GM03348 (cell line): Measurements from ENCODE around the gene DOCK6.
"Not testable (repeated sequence)": the region's sequence is repeated elsewhere in the genome, so short reads cannot be mapped to it uniquely, and the experiment has no call there.

ENCODE experiments used
- DNase-seq: peaks from one replicate; pipeline ENCODE4 v3.0.0; 2012; ENCODE audit warnings: low spot score

Gene DOCK6

DNA sequence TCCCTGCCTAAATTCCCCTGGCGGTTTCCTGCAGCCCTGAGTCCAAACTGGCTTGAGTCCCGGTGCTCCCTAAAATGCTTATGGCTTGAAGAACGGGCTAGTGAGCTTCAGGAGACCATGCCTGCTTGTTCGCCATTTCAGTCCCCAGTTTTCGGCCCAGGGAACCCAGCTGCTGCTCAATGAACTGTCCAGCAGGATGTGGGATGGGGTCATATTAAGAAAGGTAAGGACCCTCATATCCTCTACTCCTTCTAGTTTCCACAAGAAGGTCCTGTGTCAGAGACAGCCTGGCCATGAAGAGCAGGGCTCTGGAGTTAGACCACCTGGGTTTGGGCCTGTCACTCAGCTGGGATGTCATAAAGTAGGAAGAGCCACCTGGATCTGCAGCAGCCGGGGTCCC, 89.7 kb downstream of the DOCK6 start:
- DNase-seq = no peak

DNA sequence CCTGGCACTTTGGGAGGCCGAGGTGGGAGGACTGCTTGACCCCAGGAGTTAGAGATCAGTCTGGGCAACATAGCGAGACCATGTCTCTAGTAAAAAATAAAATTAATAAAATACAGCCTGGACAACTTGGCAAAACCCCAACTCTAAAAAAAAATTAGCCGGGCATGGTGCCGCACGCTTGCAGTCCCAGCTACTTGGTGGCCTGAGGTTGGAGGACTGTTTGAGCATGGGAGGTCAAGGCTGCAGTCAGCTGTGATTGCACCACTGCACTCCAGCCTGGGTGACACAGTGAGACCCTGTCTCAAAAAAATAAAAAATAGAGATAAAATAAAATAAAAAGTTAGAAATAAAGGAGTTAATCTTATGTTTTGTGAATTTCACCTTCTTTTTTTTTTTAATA, 91.2 kb downstream of the DOCK6 start:
- no peak for DNase-seq

DNA sequence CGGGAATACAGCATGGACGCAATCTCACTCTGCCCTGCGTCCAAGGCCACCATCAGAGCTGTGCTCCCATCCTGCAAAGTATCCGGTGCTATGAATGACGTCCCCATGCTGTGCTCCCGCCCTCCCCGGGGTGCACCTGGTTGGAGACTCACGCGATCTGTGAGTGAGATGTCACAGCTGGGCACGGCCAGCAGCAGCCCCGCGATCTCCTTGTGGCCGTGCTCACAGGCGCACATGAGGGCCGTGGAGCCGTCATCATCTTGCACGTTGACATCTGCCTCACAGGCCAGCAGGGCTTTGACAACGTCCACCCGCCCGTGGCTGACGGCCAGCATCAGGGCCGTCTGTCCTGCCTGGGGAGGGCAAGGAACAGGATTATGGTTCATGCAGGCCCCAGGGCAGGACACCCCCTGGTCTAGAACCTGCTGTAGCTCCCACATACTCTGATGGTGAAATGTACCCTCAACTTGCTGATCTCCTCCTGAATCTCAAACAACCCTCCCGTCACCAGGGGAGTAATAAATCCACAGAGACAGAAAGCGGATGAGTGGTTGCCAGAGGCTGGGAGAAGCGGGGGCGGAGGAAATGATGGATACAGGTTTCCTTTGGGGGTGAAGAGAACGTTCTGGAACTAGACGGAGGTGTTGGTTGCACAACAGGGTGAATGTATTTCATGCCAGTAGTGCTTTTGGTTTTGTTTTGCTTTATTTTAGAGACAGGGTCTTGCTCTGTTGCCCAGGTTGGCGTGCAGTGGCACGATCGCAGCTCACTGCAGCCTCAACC, 92.2 kb downstream of the DOCK6 start:
- DNase-seq = no peak

DNA sequence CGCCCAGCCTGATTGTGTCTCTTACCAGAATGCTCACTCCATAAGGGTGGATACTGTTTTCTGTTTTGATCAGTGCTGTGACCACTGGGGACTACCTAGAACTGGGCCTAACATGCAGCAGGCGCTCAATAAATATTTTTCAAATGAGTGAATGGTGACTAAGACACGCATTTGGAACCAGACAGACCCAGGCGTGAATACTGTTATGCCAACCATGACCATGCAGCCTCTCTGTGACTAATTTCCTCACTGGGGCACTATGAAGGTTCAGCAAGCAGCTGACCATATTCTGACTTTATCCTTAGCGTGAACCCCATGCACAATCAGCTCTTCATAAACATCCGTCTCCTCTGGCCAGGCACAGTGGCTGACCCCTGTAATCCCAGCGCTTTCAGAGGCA, 93.8 kb downstream of the DOCK6 start:
- peak; percentile 85 for DNase-seq

DNA sequence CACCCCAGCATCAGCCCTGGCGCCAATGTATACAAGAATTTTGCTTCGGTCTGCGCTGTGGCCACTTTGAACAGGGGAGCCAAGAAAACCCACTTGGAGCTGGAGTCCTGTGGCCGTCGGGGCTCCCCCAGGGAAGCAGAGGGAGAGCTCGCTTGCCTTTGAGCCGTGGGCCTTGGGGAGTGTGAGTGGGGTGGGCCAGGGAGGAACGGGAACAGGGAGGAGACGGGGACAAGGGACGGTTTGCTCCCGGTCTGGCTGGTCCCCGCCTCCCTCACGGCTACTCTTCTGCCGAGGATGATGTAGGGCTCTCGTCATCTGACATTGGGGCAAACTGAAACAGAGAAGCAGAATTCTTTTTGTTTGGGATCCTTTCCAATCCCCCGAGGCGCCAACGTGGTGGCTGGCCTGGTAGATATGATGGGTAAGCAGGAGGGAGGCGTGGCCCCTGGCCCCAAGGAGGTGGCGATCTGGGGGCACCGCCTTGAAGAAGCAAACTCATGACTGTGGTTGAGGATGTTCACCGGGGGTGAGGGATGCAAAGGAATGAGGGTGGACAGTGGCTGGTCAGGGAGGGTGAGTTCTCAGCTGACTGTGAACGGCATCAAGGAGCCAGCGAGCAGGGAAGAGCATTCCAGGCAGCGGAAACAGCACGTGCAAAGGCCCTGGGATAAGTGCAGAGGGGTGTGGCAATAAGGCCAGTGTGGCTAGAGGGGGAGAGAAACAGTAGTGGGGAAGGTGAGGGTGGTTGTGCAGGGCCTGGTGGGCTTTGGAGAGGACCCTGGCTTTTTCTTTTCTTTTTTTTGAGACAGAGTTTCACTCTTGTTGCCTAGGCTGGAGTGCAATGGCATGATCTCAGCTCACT, 95.8 kb downstream of the DOCK6 start:
- DNase-seq = peak; percentile 71

DNA sequence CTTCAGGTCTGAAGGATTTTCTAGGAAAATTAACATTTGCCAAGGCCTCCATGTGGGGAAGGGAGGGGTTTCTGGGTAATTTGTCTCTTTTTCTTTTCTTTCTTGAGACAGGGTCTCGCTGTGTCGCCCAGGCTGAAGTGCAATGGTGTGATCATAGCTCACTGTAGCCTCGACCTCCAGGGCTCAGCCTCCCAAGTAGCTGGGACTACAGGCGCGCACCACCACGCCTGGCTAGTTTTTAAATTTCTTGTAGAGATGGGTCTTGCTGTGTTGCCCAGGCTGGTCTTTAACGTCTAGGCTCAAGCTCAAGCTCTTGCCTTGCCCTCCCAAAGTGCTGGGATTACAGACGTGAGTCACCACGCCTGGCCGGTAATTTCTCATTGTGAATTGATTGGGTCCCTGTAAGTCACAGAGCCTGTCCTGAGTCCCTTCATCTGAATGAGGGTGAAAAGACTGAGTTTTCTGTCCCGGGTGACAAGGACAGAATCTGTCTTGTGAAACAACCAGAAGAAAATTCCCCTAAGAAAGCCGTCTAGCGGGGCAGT, 96.8 kb downstream of the DOCK6 start:
- DNase-seq = no peak

DNA sequence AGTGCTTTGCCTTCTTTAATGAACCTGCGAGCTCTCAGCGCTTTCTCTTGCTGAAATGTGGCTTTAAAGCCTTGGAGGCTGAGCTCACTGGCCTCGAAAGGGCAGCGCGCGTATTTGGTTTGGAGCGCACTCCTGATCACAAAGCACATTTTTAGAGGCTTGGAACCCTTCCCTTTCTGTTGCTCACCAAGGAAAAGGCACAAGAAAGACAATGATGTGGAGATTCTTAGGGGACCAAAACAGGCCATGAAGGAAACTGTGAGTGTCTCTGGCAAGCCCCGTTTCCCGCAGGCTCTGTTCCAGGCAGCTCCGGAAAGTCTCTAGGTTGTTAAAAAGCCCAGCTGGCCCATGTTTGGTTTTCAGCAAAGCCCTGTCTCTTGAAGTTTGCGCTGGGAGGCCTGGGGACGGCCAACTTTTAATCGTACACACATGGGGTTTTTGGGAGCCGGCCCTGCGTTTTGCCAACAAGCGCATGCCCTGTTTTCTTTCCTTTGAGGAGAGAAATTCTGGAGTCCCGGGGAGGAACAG, 97.4 kb downstream of the DOCK6 start:
- peak; percentile 81 for DNase-seq

DNA sequence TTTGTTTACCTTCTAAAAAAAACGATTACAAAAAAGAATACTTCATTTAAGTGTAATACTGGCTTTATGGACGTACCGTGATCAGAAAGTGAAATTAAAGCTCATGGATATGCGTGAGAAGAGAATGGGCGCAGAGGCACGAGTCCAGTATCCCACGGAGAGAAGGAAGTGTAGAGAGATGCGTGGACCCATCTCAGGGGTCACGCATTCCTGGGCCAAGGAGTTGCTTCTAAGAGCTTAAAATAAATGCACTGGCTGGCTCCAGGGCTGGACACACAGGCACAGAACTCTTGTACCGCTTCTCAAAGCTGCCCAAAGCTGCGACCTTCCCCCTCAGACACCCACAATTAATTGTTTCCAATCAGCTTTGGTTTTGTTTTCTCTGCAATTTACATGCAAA, 98.0 kb downstream of the DOCK6 start:
- DNase-seq = no peak

DNA sequence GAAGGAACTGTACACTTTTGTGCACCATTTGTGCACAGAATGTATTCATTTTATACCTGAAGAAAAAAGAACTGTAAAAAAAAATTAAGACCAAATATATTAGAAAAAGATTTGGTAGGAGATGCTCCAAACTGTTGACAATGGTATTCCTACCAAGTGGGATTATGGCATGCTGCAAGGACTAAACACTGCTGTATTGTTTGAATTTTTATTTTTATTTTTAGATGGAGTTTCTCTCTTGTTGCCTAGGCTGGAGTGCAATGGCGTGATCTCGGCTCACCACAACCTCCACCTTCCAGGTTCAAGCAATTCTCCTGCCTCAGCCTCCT, 101.9 kb downstream of the DOCK6 start:
- not testable (repeated sequence) for DNase-seq

DNA sequence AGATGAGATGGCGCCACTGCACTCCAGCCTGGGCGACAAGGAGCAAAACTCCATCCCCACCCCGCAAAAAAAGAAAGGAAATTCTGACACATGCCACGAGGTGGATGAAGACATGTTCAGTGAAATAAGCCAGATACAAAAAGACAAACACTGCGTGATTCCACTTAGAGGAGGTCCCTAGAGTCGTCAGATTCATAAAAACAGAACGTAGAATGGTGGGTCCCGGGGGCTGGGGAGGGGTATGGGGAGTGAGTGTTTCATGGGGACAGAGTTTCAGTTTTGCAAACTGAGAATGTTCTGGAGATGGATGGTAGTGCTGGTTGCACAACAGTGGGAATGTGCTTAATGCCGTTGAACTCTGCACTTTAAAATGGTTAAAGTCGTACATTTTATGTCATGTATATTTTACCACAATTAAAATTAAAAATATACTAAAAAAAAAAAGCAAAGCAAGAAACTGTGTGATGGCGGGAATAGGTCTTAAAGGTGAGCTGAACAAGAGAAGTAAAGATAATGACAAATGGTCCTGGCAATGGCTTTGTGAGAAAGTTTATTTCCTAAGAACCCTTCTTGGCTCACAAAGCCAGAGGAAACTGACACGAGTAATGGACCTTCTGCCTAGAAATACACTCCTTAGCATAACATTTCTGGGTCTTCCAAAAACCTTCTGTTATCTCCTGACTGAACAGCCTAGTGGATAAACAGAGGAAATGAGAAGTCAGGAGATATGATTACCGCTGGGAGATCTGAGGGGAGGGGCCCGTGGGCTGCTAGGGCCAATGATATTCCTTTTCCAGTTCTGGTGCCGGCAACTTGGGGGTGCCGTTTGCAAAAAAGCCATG, 102.5 kb downstream of the DOCK6 start:
- no peak for DNase-seq

DNA sequence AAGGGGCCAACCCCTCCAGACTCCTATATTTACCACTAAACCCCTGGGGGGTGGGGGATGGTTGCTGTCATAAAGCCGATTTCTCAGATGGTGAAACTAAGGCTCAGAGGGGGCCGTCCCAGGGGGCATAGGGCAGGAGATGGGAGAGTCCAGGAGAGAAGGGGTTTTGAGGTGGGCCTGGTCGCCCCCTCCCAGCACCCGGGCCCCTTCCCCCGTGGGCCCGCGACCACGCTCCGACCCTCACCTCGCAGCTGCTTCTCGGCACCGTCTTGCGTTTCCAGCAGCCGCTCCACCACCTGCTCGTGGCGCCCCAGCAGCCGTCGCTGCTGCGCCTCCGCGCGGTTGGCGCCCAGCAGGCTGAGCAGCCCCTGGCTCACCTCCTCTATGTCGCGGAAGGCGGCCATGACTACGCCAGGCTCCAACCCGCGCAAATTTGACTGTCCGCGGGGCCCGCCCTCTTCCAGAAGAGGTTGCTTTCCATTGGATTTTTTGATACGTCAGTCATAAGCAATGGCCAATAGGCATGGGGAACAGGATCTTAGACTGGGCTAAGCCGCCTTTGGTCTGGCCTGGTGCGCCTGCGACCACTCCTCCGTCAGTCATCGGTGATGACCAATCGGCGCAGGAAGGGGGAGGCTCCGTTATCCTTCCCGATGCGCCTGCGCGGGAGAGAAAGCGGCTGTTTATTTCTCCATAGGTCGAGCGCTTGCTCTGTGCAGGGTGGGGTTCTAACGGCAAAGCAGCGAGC, 106.8 kb downstream of the DOCK6 start, which contains the start of gene SPC24:
TSS of gene SPC24 (minus strand) at position 410 of the 748 bp plus-strand sequence. CDS start at position 404, 6 bp downstream.
- peak; percentile 100 for DNase-seq

DNA sequence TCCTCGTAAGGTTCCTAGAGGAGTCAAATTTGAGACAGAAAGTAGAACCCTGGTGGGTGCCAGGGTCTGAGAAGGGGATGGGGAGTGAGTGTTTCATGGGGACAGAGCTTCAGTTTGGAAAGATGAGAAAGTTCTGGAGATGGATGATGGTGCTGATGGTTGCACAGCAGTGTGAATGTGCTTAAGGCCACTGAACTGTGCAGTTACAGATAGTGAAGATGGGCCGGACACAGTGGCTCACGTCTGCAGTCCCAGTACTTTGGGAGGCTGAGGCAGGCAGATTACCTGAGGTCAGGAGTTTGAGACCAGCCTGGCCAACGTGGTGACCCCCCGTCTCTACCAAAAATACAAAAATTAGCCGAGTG, 107.7 kb downstream of the DOCK6 start:
- no peak for DNase-seq

DNA sequence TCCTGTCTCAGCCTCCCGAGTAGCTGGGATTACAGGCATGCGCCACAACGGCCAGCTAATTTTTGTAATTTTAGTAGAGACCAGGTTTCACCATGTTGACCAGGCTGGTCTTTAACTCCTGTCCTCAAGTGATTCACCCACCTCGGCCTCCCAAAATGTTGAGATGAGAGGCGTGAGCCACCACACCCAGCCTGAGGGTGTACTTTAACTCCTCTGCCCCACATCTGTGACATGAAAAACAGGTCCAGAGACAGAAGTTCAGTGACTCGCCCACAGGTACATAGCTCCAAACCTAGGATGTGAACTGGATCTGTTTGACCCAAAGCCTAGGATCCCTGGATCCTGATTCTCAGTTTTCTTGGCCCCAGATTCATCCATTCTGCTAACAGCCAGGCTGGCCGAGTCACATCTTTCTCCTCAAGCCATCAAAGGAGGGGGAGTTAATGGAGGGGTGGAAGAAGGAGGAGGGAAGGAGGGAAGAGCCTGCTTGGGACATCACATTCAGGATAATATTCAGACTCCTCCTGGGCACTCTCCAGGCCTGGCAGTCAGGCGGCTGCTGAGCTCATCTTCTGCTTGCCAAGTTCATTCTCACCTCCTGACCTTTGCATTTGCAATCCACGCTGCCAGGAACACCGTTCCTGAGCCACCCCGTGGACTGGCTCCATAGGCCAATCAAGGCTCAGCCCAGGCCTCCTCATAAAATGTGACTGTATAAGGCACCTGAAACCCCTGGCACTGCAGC, 109.8 kb downstream of the DOCK6 start:
- DNase-seq = peak; percentile 72

DNA sequence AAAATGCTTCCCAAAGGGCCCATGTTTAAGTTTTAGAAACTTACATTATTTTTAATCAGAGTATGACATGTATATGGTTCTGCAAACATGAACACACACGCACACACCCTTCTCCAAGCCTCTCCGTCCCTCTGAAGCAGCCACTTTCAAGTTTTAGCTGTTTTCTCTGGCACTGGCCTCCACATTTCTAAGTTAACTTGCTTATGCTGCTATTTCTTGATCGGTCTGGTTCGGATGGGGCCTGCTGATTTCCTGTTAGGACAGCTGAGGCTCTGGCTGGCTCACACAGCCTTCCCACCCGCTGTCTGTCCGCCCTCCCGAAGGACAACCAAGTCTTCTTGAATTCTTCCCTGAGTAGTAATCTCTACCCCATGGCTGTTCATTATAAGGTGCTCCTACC, 111.1 kb downstream of the DOCK6 start:
- DNase-seq = no peak
